Left kidney (tissue), 2 donors: ENCODE results near the gene EPHX1. TPM values are rescaled to one million over a fixed set of nuclear protein-coding genes. Genes with fewer than 3 reads are reported as not detected.

Experiments used
- DNase-seq: peaks from one replicate; pipeline ENCODE4 v3.0.0-alpha.2; 2013
- polyA plus RNA-seq: library from polyadenylated mRNA; unstranded; fragments of 120-200 nt; gene quantifications from one replicate; pipeline ENCODE4 v1.2.1, GENCODE V29; 2013; ENCODE audit not compliant: insufficient read length

EPHX1 gene
- polyA plus RNA-seq, 1 donor = 59.0 TPM

DNA sequence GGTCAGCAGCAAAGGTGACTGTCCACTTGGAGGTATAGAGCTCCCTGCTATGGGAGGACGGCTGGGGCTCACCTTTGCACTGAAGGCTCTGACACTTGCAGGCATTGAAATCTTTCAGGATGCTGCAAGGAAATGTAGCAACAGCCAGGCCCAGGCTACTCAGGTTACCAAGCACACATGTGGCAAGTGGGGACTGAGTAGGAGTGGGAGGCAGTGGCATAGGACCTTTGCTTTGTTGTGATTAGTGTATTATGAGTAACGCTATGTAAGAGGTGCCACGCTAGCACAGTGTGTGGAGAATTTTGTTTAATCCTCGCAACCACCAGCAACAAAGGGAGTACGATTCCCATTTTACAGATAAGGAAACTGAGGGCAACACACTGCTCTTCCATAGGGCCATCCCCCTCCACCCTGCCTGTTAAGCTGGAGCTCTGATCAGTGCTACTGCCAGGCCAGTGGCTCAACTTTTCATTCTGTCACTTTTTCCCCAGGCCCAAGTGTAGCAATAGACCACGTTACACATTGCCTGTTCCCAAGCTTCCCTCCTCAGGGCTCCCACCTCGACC, 51.0 kb downstream of the EPHX1 start:
- no peak for DNase-seq

GRCh38 chr1:225861834-225862580, 52.1 kb downstream of the EPHX1 start:
- no peak for DNase-seq

DNA sequence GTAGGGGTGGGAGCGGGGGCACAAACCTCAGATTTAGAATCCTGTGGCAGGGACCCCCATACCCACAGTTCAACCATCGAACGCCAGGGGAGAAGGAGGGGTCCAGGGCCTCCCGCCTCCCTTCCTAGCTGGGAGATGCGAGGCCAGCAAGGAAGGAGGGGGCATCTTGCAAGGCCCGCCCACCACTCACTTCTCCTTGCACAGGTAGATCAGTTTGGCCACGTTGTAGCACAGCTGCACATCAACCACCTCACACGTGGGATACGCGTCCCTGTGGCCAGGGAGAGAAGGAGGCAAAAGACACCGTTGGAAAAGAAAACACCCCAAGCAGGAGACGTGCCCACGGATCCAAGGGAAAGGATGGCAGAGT, 52.6 kb downstream of the EPHX1 start:
- DNase-seq = no peak

DNA sequence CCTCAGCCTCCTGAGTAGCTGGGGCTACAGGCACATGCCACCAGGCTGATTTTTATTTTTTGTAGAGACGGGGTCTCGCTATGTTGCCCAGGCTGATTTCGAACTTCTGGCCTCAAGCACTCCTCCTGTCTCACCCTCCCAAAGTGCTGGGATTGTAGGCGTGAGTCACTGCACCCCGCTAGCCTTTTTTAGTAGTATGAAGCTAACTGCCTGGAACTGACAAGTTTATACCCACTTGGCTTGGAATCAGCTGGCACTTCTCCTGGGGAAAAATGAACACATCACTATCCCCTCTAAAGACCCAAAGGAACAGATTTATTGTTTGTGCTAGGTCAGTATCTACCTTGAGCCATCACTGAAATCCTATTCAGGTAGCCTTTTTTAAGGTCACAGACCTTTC, 53.2 kb downstream of the EPHX1 start:
- no peak for DNase-seq

- no peak for DNase-seq
These were observed 55.6 kb downstream of the EPHX1 start for GRCh38 chr1:225865514-225865913.

DNA sequence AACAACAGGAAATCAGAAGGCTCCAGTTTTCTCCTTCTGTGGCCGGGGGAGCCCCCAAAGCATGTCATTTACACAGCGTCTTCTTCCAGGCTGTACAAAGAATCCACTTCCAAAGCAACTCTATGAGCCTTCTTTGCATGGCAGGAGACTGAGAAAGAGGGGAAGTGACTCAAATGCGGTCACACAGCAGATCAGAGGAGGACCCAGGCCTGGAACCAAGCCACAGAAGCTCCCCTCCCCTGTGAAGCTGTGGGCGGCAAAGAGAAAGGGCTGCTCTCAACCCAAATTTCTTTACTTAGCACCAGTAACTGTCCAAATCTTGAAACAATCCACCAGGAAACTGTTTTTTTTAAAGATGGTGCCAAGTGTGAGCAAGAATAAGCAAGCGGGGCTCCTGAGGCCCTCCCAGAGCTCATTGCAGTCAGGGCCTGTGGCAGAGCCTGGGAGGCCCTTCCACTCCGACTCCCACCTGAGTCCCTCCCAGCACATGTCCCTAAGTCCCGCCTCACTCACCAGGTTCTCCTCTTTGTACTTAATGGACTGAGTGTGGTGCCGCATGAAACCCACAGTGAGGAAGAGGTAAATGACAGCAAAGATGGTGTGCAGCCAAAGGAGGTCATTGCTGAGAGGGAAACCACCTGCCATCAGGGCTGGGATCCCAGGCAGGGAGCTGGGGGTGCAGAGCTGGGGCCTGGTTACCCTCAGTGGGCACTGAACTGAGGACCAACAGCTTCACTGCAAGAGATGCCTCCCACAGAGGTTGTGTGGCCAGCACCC, 56.3 kb downstream of the EPHX1 start:
- DNase-seq = no peak

DNA sequence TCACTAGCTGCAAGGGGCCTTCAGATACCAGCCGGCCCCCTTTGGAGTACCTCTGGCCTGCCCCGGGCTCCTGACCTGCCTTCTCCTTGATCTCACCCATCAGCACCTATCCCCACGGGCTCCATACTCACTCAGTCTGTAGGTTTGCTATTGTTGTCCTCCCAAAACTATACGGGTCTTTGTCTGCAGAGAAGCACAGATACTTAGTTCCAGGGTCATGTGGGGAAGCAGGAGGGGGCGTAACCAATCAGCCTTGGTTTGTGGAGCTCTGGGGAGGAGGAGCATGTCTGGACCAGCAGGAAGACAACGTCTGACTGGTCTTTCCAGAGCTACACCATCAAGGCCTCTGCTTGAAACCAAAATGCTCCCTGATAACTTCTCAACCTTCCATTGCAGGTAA, 57.1 kb downstream of the EPHX1 start:
- DNase-seq = no peak

DNA sequence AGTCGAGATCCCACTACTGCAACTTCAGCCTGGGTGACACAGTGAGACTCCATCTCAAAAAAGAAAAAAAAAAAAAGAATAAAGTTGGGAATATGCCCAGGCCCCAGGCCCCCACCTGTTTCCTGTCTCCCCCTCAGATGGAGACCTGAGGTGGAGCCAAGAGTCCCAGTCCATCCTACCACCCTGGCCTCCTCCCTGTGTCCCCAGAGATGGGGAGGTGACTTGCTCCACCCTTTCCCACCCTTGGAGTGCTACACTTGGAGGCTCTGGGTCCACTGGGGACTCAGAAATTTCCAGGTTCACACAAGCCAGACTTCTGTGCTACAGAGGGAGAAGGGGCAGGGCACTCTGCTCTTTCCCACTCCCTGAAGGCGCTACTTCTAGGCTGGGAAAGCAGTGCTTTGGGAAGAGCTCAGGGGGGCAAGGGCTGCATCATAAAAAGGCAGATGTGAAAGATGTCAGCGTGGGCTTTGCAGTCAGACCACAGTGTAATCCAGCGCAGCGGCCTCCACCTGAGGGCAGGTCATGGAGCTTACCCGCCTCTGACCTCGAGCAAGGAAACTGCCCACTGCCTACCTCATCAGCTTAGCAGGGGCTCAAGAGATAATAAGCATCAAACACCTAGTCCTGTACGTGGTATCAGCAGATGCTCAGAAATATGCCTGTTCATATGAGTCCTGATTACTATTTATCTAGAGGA, 58.9 kb downstream of the EPHX1 start:
- DNase-seq = no peak

- no peak for DNase-seq
These were observed 61.0 kb downstream of the EPHX1 start for GRCh38 chr1:225870911-225871310.

DNA sequence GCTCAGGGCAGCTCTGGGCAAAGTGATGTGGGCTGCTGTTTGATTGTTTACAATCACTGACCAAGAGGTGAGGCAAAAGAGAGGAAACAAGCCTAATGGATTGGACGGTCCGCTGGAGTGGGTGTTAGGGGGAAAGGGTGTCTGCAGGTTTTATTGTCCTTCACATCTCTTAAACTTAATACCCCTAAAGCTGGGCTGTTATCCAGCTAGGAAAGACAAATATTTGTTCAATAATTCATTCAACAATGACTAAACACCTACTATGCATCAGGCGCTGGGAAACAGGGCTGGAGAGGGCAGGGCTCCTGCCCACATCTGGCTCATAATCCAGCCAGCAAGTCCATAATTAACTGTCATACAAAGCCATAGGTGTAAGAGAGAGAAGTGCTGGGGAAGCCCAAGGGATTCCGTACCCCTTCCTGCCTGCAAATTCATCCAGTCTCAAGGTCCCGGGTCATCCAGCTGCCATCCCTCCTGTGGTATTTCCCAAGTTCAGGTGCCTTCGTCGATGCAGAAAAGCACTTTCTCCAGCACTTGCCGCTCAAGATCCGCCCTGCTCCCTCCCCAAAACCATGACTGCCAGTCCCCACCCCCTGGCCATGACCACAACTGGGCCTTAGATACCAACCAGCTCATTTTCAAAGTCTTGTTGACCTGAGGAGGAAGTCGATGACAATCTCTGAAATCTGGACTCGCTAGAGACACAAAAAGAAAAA, 61.6 kb downstream of the EPHX1 start:
- no peak for DNase-seq

GRCh38 chr1:225872075-225872430, 62.1 kb downstream of the EPHX1 start:
- DNase-seq = no peak

GRCh38 chr1:225873281-225873850, 63.4 kb downstream of the EPHX1 start:
- no peak for DNase-seq

GRCh38 chr1:225874431-225874830, 64.5 kb downstream of the EPHX1 start:
- no peak for DNase-seq

GRCh38 chr1:225875044-225875815, 65.3 kb downstream of the EPHX1 start:
- DNase-seq = no peak

DNA sequence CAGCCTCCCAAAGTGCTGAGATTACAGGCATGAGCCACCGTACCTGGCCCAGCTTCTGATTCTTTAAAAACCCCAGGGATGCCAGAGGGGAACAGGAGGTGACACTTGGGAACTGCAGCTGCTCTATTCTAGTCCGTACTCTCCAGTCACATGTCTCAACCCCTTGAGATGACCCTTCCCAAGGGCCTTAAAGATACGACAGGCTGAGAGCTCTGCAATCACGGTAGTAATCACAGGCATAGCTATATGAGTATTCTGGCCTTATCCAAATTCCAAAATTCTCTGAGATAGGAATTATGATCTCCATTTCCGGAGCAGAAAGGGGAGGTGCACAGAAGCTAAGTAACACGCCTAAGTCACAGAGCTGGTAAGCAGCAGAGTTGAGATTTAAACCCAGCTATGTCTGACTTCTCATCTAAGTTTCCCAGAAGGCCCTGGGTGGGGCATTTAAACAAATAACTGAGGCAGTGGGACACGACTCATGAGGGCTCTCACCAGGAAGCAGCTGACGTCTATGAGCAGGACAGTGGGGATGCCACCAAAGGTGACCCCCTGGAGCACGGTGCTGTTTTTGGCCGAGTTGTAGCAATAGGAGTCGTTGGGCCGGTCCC, 67.1 kb downstream of the EPHX1 start:
- DNase-seq = no peak

DNA sequence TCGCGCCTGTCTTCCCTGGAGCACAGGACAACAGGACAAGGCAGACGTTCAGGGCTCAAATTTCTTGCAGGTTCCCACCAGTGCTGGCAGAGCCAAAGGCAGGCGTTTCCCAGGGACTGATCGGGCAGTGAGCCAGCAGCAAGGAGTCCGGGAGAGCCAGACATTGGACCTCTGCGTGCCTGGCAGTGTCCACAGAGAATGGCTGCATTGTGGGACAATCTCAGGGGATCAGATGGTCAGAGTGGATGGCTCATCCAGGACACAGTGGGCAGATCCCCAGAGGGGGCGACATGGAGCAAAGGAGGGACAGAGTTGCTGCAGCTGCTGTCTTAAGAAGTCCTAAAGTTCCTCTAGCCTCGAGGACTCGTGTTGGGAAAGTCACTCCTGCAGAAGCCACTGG, 67.7 kb downstream of the EPHX1 start:
- no peak for DNase-seq

GRCh38 chr1:225878282-225878681, 68.4 kb downstream of the EPHX1 start:
- no peak for DNase-seq

- DNase-seq = no peak
These were observed 69.7 kb downstream of the EPHX1 start for GRCh38 chr1:225879521-225880221.

DNA sequence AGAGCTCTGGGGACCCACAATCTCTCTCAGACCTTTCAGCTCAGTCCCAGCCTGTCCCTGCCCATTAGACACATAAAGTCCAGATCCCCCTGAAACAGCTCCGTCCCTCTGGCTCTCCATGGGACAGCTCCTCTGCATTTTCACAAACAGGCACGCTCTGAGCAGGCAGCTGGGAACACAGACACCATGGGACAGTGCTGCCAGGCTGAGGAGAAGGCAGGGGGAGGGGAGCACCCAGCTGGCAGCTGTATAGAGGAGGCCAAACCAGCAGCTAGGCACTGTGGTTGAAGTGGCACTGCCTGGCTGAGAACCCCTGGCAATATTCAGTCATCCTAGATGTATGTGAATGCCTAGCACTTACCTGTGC, 70.3 kb downstream of the EPHX1 start:
- DNase-seq = no peak

DNA sequence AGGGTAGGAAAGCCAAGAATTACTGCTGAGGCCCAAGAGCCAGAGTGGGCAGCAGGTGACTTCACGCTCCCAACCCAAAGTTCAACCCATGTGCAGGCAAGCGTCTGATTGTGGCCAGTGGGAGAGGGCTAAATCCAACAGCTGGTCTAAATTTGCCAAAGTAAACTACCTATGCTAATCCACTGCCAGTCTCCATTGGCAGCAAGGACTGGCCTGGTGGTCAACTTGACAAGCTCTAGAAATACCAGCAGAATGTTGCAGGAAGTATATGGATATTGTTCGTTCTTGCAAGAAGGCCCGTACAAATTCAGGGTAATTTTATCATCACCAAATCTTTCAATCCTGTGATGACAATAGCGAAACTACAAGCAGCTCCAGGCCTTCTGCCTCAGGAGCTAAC, 70.7 kb downstream of the EPHX1 start:
- DNase-seq = no peak
